Endodermal cell (in vitro differentiated cells): ENCODE data around the gene TLE3. TPM values are rescaled to one million over a fixed set of nuclear protein-coding genes. Genes with fewer than 3 reads are reported as not detected.

Source experiments
- DNase-seq: peaks from one replicate; pipeline ENCODE4 v3.0.0-alpha.2; 2017
- H3K27ac ChIP-seq: 2 replicates; pipeline ENCODE4 v1.5.1; 2013; ENCODE audit warnings: mild to moderate bottlenecking, low read depth, low read length, moderate library complexity
- H3K27me3 ChIP-seq: 2 replicates; pipeline ENCODE4 v1.6.1; 2013; ENCODE audit warnings: mild to moderate bottlenecking, low read length, moderate library complexity; ENCODE audit not compliant: insufficient read depth, control insufficient read depth, poor library complexity, severe bottlenecking
- H3K36me3 ChIP-seq: 2 replicates; pipeline ENCODE4 v1.7.0; 2013; ENCODE audit warnings: mild to moderate bottlenecking, low read length, moderate library complexity; ENCODE audit not compliant: control insufficient read depth, insufficient read depth
- H3K4me1 ChIP-seq: one replicate; pipeline ENCODE4 v1.7.0; 2013; ENCODE audit warnings: low read length; ENCODE audit not compliant: control insufficient read depth, insufficient read depth
- H3K4me3 ChIP-seq: 2 replicates; pipeline ENCODE4 v1.5.1; 2013; ENCODE audit warnings: mild to moderate bottlenecking, low read length, moderate library complexity
- H3K9ac ChIP-seq: 2 replicates; pipeline ENCODE4 v1.6.1; 2013; ENCODE audit warnings: mild to moderate bottlenecking, low read length, moderate library complexity; ENCODE audit not compliant: poor library complexity, severe bottlenecking; ENCODE audit errors: extremely low read depth
- H3K9me3 ChIP-seq: 2 replicates; pipeline ENCODE4 v1.6.1; 2013; ENCODE audit warnings: mild to moderate bottlenecking, low read length, moderate library complexity; ENCODE audit not compliant: control insufficient read depth
- H3K27ac Mint-ChIP-seq: 2 replicates; pipeline ENCODE4 v1.8.0; 2020; ENCODE audit warnings: mixed read lengths
- H3K27me3 Mint-ChIP-seq: 2 replicates; pipeline ENCODE4 v1.8.0; 2021; ENCODE audit warnings: mild to moderate bottlenecking, mixed read lengths; ENCODE audit not compliant: insufficient read depth
- H3K36me3 Mint-ChIP-seq: 2 replicates; pipeline ENCODE4 v1.8.0; 2020; ENCODE audit warnings: low read depth, mixed read lengths
- H3K4me1 Mint-ChIP-seq: 2 replicates; pipeline ENCODE4 v1.8.0; 2020; ENCODE audit warnings: mixed read lengths
- H3K4me3 Mint-ChIP-seq: 2 replicates; pipeline ENCODE4 v1.8.0; 2020; ENCODE audit warnings: mild to moderate bottlenecking, moderate library complexity, mixed read lengths
- H3K9me3 Mint-ChIP-seq: 2 replicates; pipeline ENCODE4 v1.8.0; 2020; ENCODE audit warnings: mild to moderate bottlenecking, mixed read lengths
- CTCF ChIP-seq: fragments of 200-600 bp; sonication (generic); conservative IDR thresholded peaks from 2 replicates; pipeline ENCODE4 v1.5.0; 2021; ENCODE audit warnings: antibody characterized with exemption, mild to moderate bottlenecking
- WGBS, 2 experiments: methylation state at CpG; one replicate each; pipeline versions ENCODE4 v1.1.5 to v1.1.7; 2013; ENCODE audit warnings: missing lambda C conversion rate in 2 of 2, mixed read lengths in 1 of 2; ENCODE audit not compliant: insufficient coverage in 1 of 2, insufficient read length in 1 of 2; 5-methylcytosine and 5-hydroxymethylcytosine counted together
- total RNA-seq, 2 donors: library from RNA; stranded (reverse); fragmentation: NEBNext Ultra II Directional in 1 of 2; extraction: Animal tissue kit (Norgen Biotek cat#: 25700) in 1 of 2; gene quantifications; 2 replicates in 1 of 2; 3 replicates in 1 of 2; pipeline ENCODE4 v1.2.1, GENCODE V29; 2021

TLE3 gene
- total RNA-seq, 2 donors from 2014 or later: 66.5 to 81.1 TPM

- WGBS, 2 experiments: 61 to 97% methylated on average over 4 to 5 of the region's 6 CpGs
- Histone ChIP-seq H3K9me3 (no peaks in the 10 kb centered on the region), H3K27ac (no peak overlapping the region), H3K9ac (no peak overlapping the region), H3K36me3 (peaks cover 85% of the 10 kb centered on the region), H3K4me3 (no peak overlapping the region), H3K27me3 (no peaks in the 10 kb centered on the region), H3K4me1 (peaks cover 6% of the 10 kb centered on the region)
- Mint-ChIP-seq H3K4me3 (no peak overlapping the region), H3K27ac (no peak overlapping the region), H3K9me3 (no peaks in the 10 kb centered on the region), H3K27me3 (no peaks in the 10 kb centered on the region), H3K4me1 (peaks cover 11% of the 10 kb centered on the region), H3K36me3 (peaks cover 65% of the 10 kb centered on the region)
- DNase-seq: no peak
- no peak for TF ChIP-seq CTCF
These were observed 30.0 kb downstream of the TLE3 start for GRCh38 chr15:70067681-70068080.

GRCh38 chr15:70067011-70067410 lies 30.7 kb downstream of the TLE3 start:
- Histone ChIP-seq H3K9ac (no peak overlapping the region), H3K9me3 (no peaks in the 10 kb centered on the region), H3K27me3 (no peaks in the 10 kb centered on the region), H3K27ac (no peak overlapping the region), H3K4me3 (no peak overlapping the region), H3K36me3 (peaks cover 84% of the 10 kb centered on the region), H3K4me1 (peaks cover 6% of the 10 kb centered on the region)
- H3K27ac Mint-ChIP-seq: no peak overlapping the region
- TF ChIP-seq CTCF: no peak
- H3K4me1 Mint-ChIP-seq: peaks cover 11% of the 10 kb centered on the region
- H3K36me3 Mint-ChIP-seq: peaks cover 65% of the 10 kb centered on the region
- 98% methylated on average over 2 of the region's 2 CpGs; no CpG with 5 or more reads in 1 of the 2 experiments for WGBS, 2 experiments
- no peaks in the 10 kb centered on the region for H3K27me3 Mint-ChIP-seq
- no peak overlapping the region for H3K4me3 Mint-ChIP-seq
- no peak for DNase-seq
- no peaks in the 10 kb centered on the region for H3K9me3 Mint-ChIP-seq

DNA sequence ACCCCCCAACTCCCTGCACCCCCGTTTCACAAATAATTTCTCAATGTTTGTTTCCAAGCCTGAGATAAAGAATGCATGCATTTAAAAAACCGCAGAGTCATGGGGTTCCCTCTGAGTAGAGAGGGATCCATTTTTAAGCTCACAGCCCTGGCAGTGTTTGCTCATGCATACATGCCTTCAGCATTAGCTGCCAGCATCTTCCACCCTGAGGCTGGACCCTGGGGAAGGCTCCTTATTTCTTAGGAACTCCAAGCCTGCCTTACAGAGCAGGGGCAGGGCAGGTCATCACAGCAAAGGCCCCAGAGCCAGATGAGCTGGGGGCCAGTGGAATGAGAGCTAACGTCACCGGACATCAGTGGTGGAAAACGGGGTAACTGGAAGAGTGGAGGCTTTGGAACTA lies 31.3 kb downstream of the TLE3 start:
- Mint-ChIP-seq H3K9me3 (no peaks in the 10 kb centered on the region), H3K4me3 (no peak overlapping the region), H3K27ac (no peak overlapping the region), H3K27me3 (no peaks in the 10 kb centered on the region), H3K36me3 (peaks cover 66% of the 10 kb centered on the region), H3K4me1 (peaks cover 11% of the 10 kb centered on the region)
- H3K4me3 ChIP-seq: no peak overlapping the region
- TF ChIP-seq CTCF: no peak
- no peaks in the 10 kb centered on the region for H3K9me3 ChIP-seq
- no peak for DNase-seq
- peaks cover 84% of the 10 kb centered on the region for H3K36me3 ChIP-seq
- peaks cover 6% of the 10 kb centered on the region for H3K4me1 ChIP-seq
- no peak overlapping the region for H3K27ac ChIP-seq
- no peak overlapping the region for H3K9ac ChIP-seq
- no peaks in the 10 kb centered on the region for H3K27me3 ChIP-seq
- WGBS, 2 experiments: 91 to 94% methylated on average over 4 to 5 of the region's 5 CpGs
